ENCODE data around the gene TFIP11.

TFIP11 gene

GRCh38 chr22:26446808-26447515 is 65.3 kb downstream of the TFIP11 start:
- no peak overlapping the region for H3K4me3 ChIP-seq (ENCODE audit: low read length)
- TF ChIP-seq ZNF274 (IDR thresholded peaks at IDR 0.05; ENCODE audit: low read depth, low read length) = no peak

GRCh38 chr22:26445577-26446275 is 66.5 kb downstream of the TFIP11 start:
- H3K4me3 ChIP-seq (ENCODE audit: low read length) = no peak overlapping the region
- TF ChIP-seq ZNF274 (IDR thresholded peaks at IDR 0.05; ENCODE audit: low read depth, low read length) = no peak

- no peak for TF ChIP-seq ZNF274 (IDR thresholded peaks at IDR 0.05; ENCODE audit: low read depth, low read length)
- no peak overlapping the region for H3K4me3 ChIP-seq (ENCODE audit: low read length)
These were observed 67.5 kb downstream of the TFIP11 start for GRCh38 chr22:26444777-26445176.

- TF ChIP-seq ZNF274 (IDR thresholded peaks at IDR 0.05; ENCODE audit: low read depth, low read length) = no peak
- H3K4me3 ChIP-seq (ENCODE audit: low read length) = no peak overlapping the region
These were observed 68.2 kb downstream of the TFIP11 start for GRCh38 chr22:26443901-26444690.

GRCh38 chr22:26442086-26442756 is 70.1 kb downstream of the TFIP11 start:
- H3K4me3 ChIP-seq (ENCODE audit: low read length) = no peak overlapping the region
- no peak for TF ChIP-seq ZNF274 (IDR thresholded peaks at IDR 0.05; ENCODE audit: low read depth, low read length)

Measured in GM08714 (cell line).